Activated gamma-delta T cell treated with anti-CD3 and anti-CD28 coated beads, Interleukin-2, amount 50 U/mL, for 16 hours (primary cell): Measurements from ENCODE around the gene RYR3.

Experiments used
- DNase-seq: peaks from one replicate; pipeline ENCODE4 v3.0.0-alpha.2; 2020; ENCODE audit warnings: low read depth

Gene RYR3

GRCh38 chr15:33716025-33716424, 405.3 kb downstream of the RYR3 start:
- DNase-seq, result no peak

- DNase-seq, result no peak
Observed at GRCh38 chr15:33720952-33721351, 410.2 kb downstream of the RYR3 start.

GRCh38 chr15:33722005-33722672, 411.4 kb downstream of the RYR3 start:
- DNase-seq, result no peak

- no peak for DNase-seq
Observed at GRCh38 chr15:33722673-33723015, 411.9 kb downstream of the RYR3 start.

GRCh38 chr15:33724321-33725036, 413.7 kb downstream of the RYR3 start:
- DNase-seq, result no peak

GRCh38 chr15:33729653-33730052, 418.9 kb downstream of the RYR3 start:
- DNase-seq, result no peak

GRCh38 chr15:33730815-33731214, 420.0 kb downstream of the RYR3 start:
- no peak for DNase-seq

- DNase-seq, result no peak
Observed at GRCh38 chr15:33735143-33735542, 424.4 kb downstream of the RYR3 start.

GRCh38 chr15:33735637-33736247, 425.0 kb downstream of the RYR3 start:
- DNase-seq, result no peak

GRCh38 chr15:33737687-33738601, 427.2 kb downstream of the RYR3 start:
- no peak for DNase-seq

GRCh38 chr15:33738941-33739664, 428.3 kb downstream of the RYR3 start:
- DNase-seq, result no peak

- no peak for DNase-seq
Observed at GRCh38 chr15:33742306-33742705, 431.5 kb downstream of the RYR3 start.

- DNase-seq, result no peak
Observed at GRCh38 chr15:33742800-33743199, 432.0 kb downstream of the RYR3 start.

GRCh38 chr15:33746203-33746602, 435.4 kb downstream of the RYR3 start:
- no peak for DNase-seq

- no peak for DNase-seq
Observed at GRCh38 chr15:33753012-33753411, 442.2 kb downstream of the RYR3 start.

GRCh38 chr15:33754242-33754641, 443.5 kb downstream of the RYR3 start:
- DNase-seq, result no peak

- no peak for DNase-seq
Observed at GRCh38 chr15:33756961-33757360, 446.2 kb downstream of the RYR3 start.

- DNase-seq, result no peak
Observed at GRCh38 chr15:33757516-33758232, 446.9 kb downstream of the RYR3 start.

GRCh38 chr15:33766389-33766788, 455.6 kb downstream of the RYR3 start:
- no peak for DNase-seq

GRCh38 chr15:33768670-33769190, 458.0 kb downstream of the RYR3 start:
- no peak for DNase-seq

- DNase-seq, result no peak
Observed at GRCh38 chr15:33773969-33774368, 463.2 kb downstream of the RYR3 start.
